HepG2 (cell line): ENCODE measurements around the gene IL1RL2. TPM values are rescaled to one million over a fixed set of nuclear protein-coding genes. Genes with fewer than 3 reads are reported as not detected.
A peak's percentile ranks its signal among the peaks of the same experiment; 100 is the strongest.

Experiments used
- ATAC-seq: fragments of 200-7000 bp; cut with Tn5 transposase; 3 replicates; pipeline ENCODE4 v1.9.1; 2020; ENCODE audit warnings: mild to moderate bottlenecking, moderate library complexity
- BruUV-seq: library from RNA; stranded (reverse); fragments of 400-500 nt; replicated peaks from 2 replicates; lab custom pipeline; 2021; lab: Mats Ljungman, UMichigan
- CTCF ChIA-PET: fragments of 300-600 bp; formaldehyde crosslinking; extraction: SDS; loops from one replicate; lab custom pipeline; 2021; ENCODE audit warnings: low total read pairs, inconsistent platforms, low intra/inter-chr PET ratio; lab: Yijun Ruan, JAX
- POLR2A ChIA-PET: fragments of 350-600 bp; sonication (Branson Sonifier 250); formaldehyde crosslinking; loops from one replicate; lab custom pipeline; 2020; ENCODE audit warnings: antibody characterized with exemption, inconsistent platforms; lab: Yijun Ruan, JAX
- DNase-seq: peaks from one replicate; pipeline ENCODE4 v3.0.0-alpha.2; 2015; ENCODE audit warnings: low spot score
- FAIRE-seq: peaks from 3 replicates; lab custom pipeline; 2011; peaks lifted over from hg19 to GRCh38; lab: Jason Lieb, UNC
- H2AFZ ChIP-seq: one replicate; pipeline ENCODE4 v1.6.1; 2011; ENCODE audit warnings: low read length, inconsistent platforms
- H3K27ac ChIP-seq: fragments of 300-600 bp; 3 replicates; pipeline ENCODE4 v1.8.0; 2011; ENCODE audit warnings: mixed run types, mild to moderate bottlenecking, mixed read lengths, low read length, inconsistent platforms; ENCODE audit not compliant: insufficient read depth; ENCODE audit errors: extremely low read length
- H3K27me3 ChIP-seq, 2 experiments: fragments of 200-600 bp in 1 of 2; 2 replicates in 1 of 2; 3 replicates in 1 of 2; pipeline versions ENCODE4 v1.6.0 to v1.8.0; 2011; ENCODE audit warnings: low read length in 2 of 2, mild to moderate bottlenecking in 2 of 2, moderate library complexity in 2 of 2, inconsistent platforms in 1 of 2; ENCODE audit not compliant: insufficient read depth in 2 of 2, control insufficient read depth in 1 of 2
- H3K36me3 ChIP-seq, 2 experiments: fragments of 200-600 bp in 1 of 2; replicated peaks in 1 of 2; 2 replicates in 1 of 2; 3 replicates in 1 of 2; pipeline versions ENCODE4 v1.5.1 to v1.8.0; 2011; ENCODE audit warnings: low read length in 2 of 2, inconsistent platforms in 1 of 2; ENCODE audit not compliant: insufficient read depth in 2 of 2, control insufficient read depth in 1 of 2
- H3K4me1 ChIP-seq: 2 replicates; pipeline ENCODE4 v1.5.1; 2012; ENCODE audit warnings: low read length, inconsistent platforms; ENCODE audit not compliant: insufficient read depth
- H3K4me2 ChIP-seq: 2 replicates; pipeline ENCODE4 v1.6.0; 2011; ENCODE audit warnings: low read depth, low read length, inconsistent platforms
- H3K4me3 ChIP-seq, 3 experiments: fragments of 200-600 bp in 1 of 3; sonication (generic), shearing (Covaris generic) in 1 of 3; replicated peaks in 1 of 3; 2 replicates each; pipeline ENCODE4 v1.5.1; 2011 to 2016; ENCODE audit warnings: low read length in 3 of 3, inconsistent platforms in 2 of 3, low read depth in 2 of 3, mild to moderate bottlenecking in 2 of 3, control low read depth in 1 of 3, mixed read lengths in 1 of 3; ENCODE audit not compliant: insufficient read depth in 1 of 3
- H3K79me2 ChIP-seq: one replicate; pipeline ENCODE4 v1.6.1; 2011; ENCODE audit warnings: low read length, inconsistent platforms; ENCODE audit not compliant: insufficient read depth
- H3K9ac ChIP-seq: 2 replicates; pipeline ENCODE4 v1.6.0; 2011; ENCODE audit warnings: mild to moderate bottlenecking, low read depth, low read length, inconsistent platforms; ENCODE audit not compliant: insufficient read depth
- H3K9me3 ChIP-seq: 2 replicates; pipeline ENCODE4 v1.5.1; 2012; ENCODE audit warnings: mild to moderate bottlenecking, low read length
- H4K20me1 ChIP-seq: 2 replicates; pipeline ENCODE4 v1.6.0; 2011; ENCODE audit warnings: inconsistent platforms, mild to moderate bottlenecking, low read length, moderate library complexity; ENCODE audit not compliant: insufficient read depth
- ARHGAP35 ChIP-seq: sonication (generic); formaldehyde crosslinking; IDR thresholded peaks from 2 replicates; pipeline ENCODE4 v1.9.0; 2022; ENCODE audit warnings: mild to moderate bottlenecking, inconsistent platforms, moderate library complexity, missing genetic modification reagents, borderline replicate concordance
- HOXD1 ChIP-seq: sonication (generic); formaldehyde crosslinking; IDR thresholded peaks from 2 replicates; pipeline ENCODE4 v1.5.0; 2020; ENCODE audit warnings: missing genetic modification reagents
- IRF2 ChIP-seq: IDR thresholded peaks from 2 replicates; pipeline ENCODE4 v1.6.1; 2018; ENCODE audit warnings: missing genetic modification reagents, missing compliant biosample characterization
- KAT8 ChIP-seq: IDR thresholded peaks from 2 replicates; pipeline ENCODE4 v1.6.1; 2016; ENCODE audit warnings: missing genetic modification reagents, missing compliant biosample characterization
- KIAA2018 ChIP-seq: sonication (generic); formaldehyde crosslinking; IDR thresholded peaks from 2 replicates; pipeline ENCODE4 v1.5.0; 2020; ENCODE audit warnings: mild to moderate bottlenecking, missing genetic modification reagents, borderline replicate concordance
- KLF11 ChIP-seq: IDR thresholded peaks from 2 replicates; pipeline ENCODE4 v1.6.1; 2016; ENCODE audit warnings: missing compliant biosample characterization
- KLF13 ChIP-seq: sonication (generic); formaldehyde crosslinking; IDR thresholded peaks from 2 replicates; pipeline ENCODE4 v1.4.0; 2020; ENCODE audit warnings: mild to moderate bottlenecking, missing genetic modification reagents
- NBN ChIP-seq: fragments of 450-650 bp; conservative IDR thresholded peaks from 2 replicates; pipeline ENCODE4 v1.6.1; 2017
- NCOA5 ChIP-seq: sonication (generic); formaldehyde crosslinking; IDR thresholded peaks from 2 replicates; pipeline ENCODE4 v1.4.0; 2020; ENCODE audit warnings: missing genetic modification reagents
- ONECUT2 ChIP-seq: sonication (generic); formaldehyde crosslinking; IDR thresholded peaks from 2 replicates; pipeline ENCODE4 v1.4.0; 2020; ENCODE audit warnings: missing genetic modification reagents
- PPARG ChIP-seq: conservative IDR thresholded peaks from 2 replicates; pipeline ENCODE4 v1.6.1; 2016; ENCODE audit warnings: missing biosample characterization, missing genetic modification reagents
- REL ChIP-seq: sonication (generic); formaldehyde crosslinking; conservative IDR thresholded peaks from 2 replicates; pipeline ENCODE4 v1.8.0; 2022; ENCODE audit warnings: mild to moderate bottlenecking, missing genetic modification reagents, moderate library complexity
- SP2 ChIP-seq: sonication (generic); formaldehyde crosslinking; IDR thresholded peaks from 2 replicates; pipeline ENCODE4 v1.5.1; 2020; ENCODE audit warnings: mild to moderate bottlenecking, missing genetic modification reagents
- ZKSCAN1 ChIP-seq: fragments of 150-350 bp; IDR thresholded peaks from 2 replicates; pipeline ENCODE4 v1.6.1; 2014; ENCODE audit warnings: low read length
- ZNF12 ChIP-seq: sonication (generic); formaldehyde crosslinking; IDR thresholded peaks from 2 replicates; pipeline ENCODE4 v1.5.0; 2020; ENCODE audit warnings: missing genetic modification reagents
- ZNF703 ChIP-seq: sonication (generic); formaldehyde crosslinking; IDR thresholded peaks from 2 replicates; pipeline ENCODE4 v1.5.1; 2020; ENCODE audit warnings: missing genetic modification reagents, mild to moderate bottlenecking, moderate library complexity, borderline replicate concordance
- ZNF850 ChIP-seq: sonication (generic); formaldehyde crosslinking; conservative IDR thresholded peaks from 2 replicates; pipeline ENCODE4 v1.9.0; 2021; ENCODE audit warnings: mild to moderate bottlenecking, missing genetic modification reagents
- WGBS: methylation state at CpG from one replicate; pipeline ENCODE4 v1.1.6; 2017; ENCODE audit warnings: low lambda C conversion rate; 5-methylcytosine and 5-hydroxymethylcytosine counted together
- in situ Hi-C: cut with HindIII; loops from 2 replicates; pipeline ENCODE4 v1.10.0; 2017; ENCODE audit warnings: low pct_unique_long_range_greater_than_20kb; ENCODE audit not compliant: extremely low pct_ligation_motif_present
- intact Hi-C: fragments of 100-400 bp; cut with micrococcal nuclease; formaldehyde crosslinking; loops from one replicate; pipeline ENCODE4 v1.10.0; 2022; ENCODE audit not compliant: unreplicated experiment
- polyA plus RNA-seq, 8 experiments: library from polyadenylated mRNA; depleted of rRNA in 3 of 8; stranded (reverse) in 7 of 8; unstranded in 1 of 8; fragments of >200 nt; fragmentation: Illumina TruSeq in 4 of 8; extraction: Trizol in 4 of 8; gene quantifications; 2 replicates each; pipeline versions ENCODE4 v1.2.1 to v1.2.3, GENCODE V29; 2011 to 2016; ENCODE audit warnings: low read depth in 4 of 8, missing spikeins in 1 of 8, mixed read lengths in 1 of 8; ENCODE audit not compliant: insufficient read depth in 1 of 8
- total RNA-seq, 5 experiments: library from RNA; depleted of rRNA; stranded (reverse); fragments of >200 nt; fragmentation: Illumina TruSeq; extraction: Trizol; gene quantifications; 2 replicates each; pipeline ENCODE4 v1.2.3, GENCODE V29; 2016; ENCODE audit warnings: low read depth in 1 of 5

The IL1RL2 gene
- total and polyA plus RNA-seq, 2 of the 13 experiments (the other 11 are each of a cell fraction or from before 2014, with no cell fraction given) = 0.03 TPM; not detected in 1

GRCh38 chr2:102197389-102198137, 10.7 kb downstream of the IL1RL2 start (continued):
- TF ChIP-seq KIAA2018 (CRISPR knock-in tag) (no peak), ONECUT2 (CRISPR knock-in tag) (no peak), ZKSCAN1 (no peak)

- POLR2A ChIA-PET = no interaction called here
- no TSS peak for BruUV-seq
- intact Hi-C loops = no loop called here
- TF ChIP-seq KLF11 (no peak), SP2 (CRISPR knock-in tag) (no peak), ARHGAP35 (CRISPR knock-in tag) (no peak), REL (CRISPR knock-in tag) (no peak), ZNF850 (no peak), NCOA5 (CRISPR knock-in tag) (no peak), HOXD1 (CRISPR knock-in tag) (no peak), NBN (no peak), IRF2 (CRISPR knock-in tag) (no peak), ZNF12 (CRISPR knock-in tag) (no peak), ZNF703 (CRISPR knock-in tag) (no peak), KLF13 (CRISPR knock-in tag) (no peak), KAT8 (CRISPR knock-in tag) (no peak), PPARG (CRISPR knock-in tag) (no peak)
Measured at GRCh38 chr2:102200539-102200938, 13.7 kb downstream of the IL1RL2 start.

More at GRCh38 chr2:102200539-102200938, 13.7 kb downstream of the IL1RL2 start:
- ATAC-seq (peak; percentile 48), DNase-seq (no peak), FAIRE-seq (no peak)
- H3K4me2 ChIP-seq = no peak overlapping the region
- CTCF ChIA-PET = no interaction called here
- WGBS = 83% methylated on average over 1 of the region's 1 CpG
- no peak overlapping the region for H2AFZ ChIP-seq
- no peaks in the 10 kb centered on the region for H3K9me3 ChIP-seq
- in situ Hi-C loops = no loop called here
- no peak overlapping the region for H3K4me3 ChIP-seq
- H3K79me2 ChIP-seq = no peaks in the 10 kb centered on the region
- peaks cover 11% of the 10 kb centered on the region for H3K4me1 ChIP-seq
- H4K20me1 ChIP-seq = no peaks in the 10 kb centered on the region
- no peaks in the 10 kb centered on the region for H3K36me3 ChIP-seq
- H3K9ac ChIP-seq = no peak overlapping the region
- peaks cover 0 to 7% of the 10 kb centered on the region in 2 experiments; a peak in 3 of 5 replicates for H3K27me3 ChIP-seq
- no peak overlapping the region for H3K27ac ChIP-seq
